Cardiac atrium fibroblast (primary cell): ENCODE data around the gene PIERCE2. TPM values are rescaled to one million over a fixed set of nuclear protein-coding genes. Genes with fewer than 3 reads are reported as not detected.

ENCODE experiments used
- total RNA-seq: library from RNA; depleted of rRNA; stranded (reverse); fragments of >200 nt; gene quantifications from 2 replicates; pipeline ENCODE4 v1.2.3, GENCODE V29; 2015

The PIERCE2 gene
- total RNA-seq: 0.18 and 3.7 TPM in 2 replicates

GRCh38 chr15:55408012-55408928 lies at the start of gene PIERCE2, which contains the start of gene CCPG1:
TSS of gene PIERCE2 (plus strand) at chr15:55408495. CDS start at chr15:55408769, 274 bp downstream.
TSS of gene CCPG1 (minus strand) at chr15:55408359. CDS start at chr15:55389424, 18,935 bp downstream.

Other genes starting within 250 kb of the PIERCE2 start
- gene RSL24D1, start 211.6 kb upstream of the PIERCE2 start, total RNA-seq: 55.1 and 78.9 TPM in 2 replicates
- gene RAB27A, start 118.7 kb upstream of the PIERCE2 start, total RNA-seq: 5.8 and 8.3 TPM in 2 replicates
- 7.9 and 15.0 TPM in 2 replicates for gene PIGBOS1, start 89.4 kb upstream of the PIERCE2 start, total RNA-seq
- 8.5 and 11.2 TPM in 2 replicates for gene PIGB, start 89.3 kb upstream of the PIERCE2 start, total RNA-seq
- gene CCPG1, start 136 bp upstream of the PIERCE2 start, total RNA-seq: 34.8 and 50.4 TPM in 2 replicates
- not detected in 2 replicates for gene DNAAF4, start 99.7 kb downstream of the PIERCE2 start, total RNA-seq
- gene PYGO1, start 179.8 kb downstream of the PIERCE2 start, total RNA-seq: 3.8 and 9.2 TPM in 2 replicates